Mesendoderm (in vitro differentiated cells): ENCODE results near the gene CDK19.

Experiments
- DNase-seq: peaks from one replicate; pipeline ENCODE4 v3.0.0; 2013
- H2AK5ac ChIP-seq: 2 replicates; pipeline ENCODE4 v1.6.1; 2013; ENCODE audit warnings: low read length, inconsistent platforms
- H2BK120ac ChIP-seq: 2 replicates; pipeline ENCODE4 v1.6.1; 2013; ENCODE audit warnings: low read depth, mild to moderate bottlenecking, low read length, moderate library complexity, mixed read lengths
- H2BK15ac ChIP-seq: replicated peaks from 2 replicates; pipeline ENCODE4 v1.6.1; 2013; ENCODE audit warnings: low read depth, mild to moderate bottlenecking, moderate library complexity
- H2BK5ac ChIP-seq: 2 replicates; pipeline ENCODE4 v1.6.1; 2013; ENCODE audit warnings: low read length, inconsistent platforms
- H3K18ac ChIP-seq: 2 replicates; pipeline ENCODE4 v1.6.1; 2013; ENCODE audit warnings: mild to moderate bottlenecking, low read length, mixed read lengths
- H3K23ac ChIP-seq: one replicate; pipeline ENCODE4 v1.6.1; 2013; ENCODE audit warnings: low read length
- H3K27ac ChIP-seq: 2 replicates; pipeline ENCODE4 v1.5.1; 2013; ENCODE audit warnings: low read depth, mild to moderate bottlenecking, inconsistent platforms, low read length, moderate library complexity
- H3K27me3 ChIP-seq: 2 replicates; pipeline ENCODE4 v1.6.1; 2013; ENCODE audit warnings: low read length, control low read depth, mild to moderate bottlenecking, inconsistent platforms; ENCODE audit not compliant: insufficient read depth, poor library complexity
- H3K36me3 ChIP-seq: 2 replicates; pipeline ENCODE4 v1.6.1; 2013; ENCODE audit warnings: low read length, inconsistent platforms; ENCODE audit not compliant: control insufficient read depth, insufficient read depth
- H3K4ac ChIP-seq: one replicate; pipeline ENCODE4 v1.6.1; 2013; ENCODE audit warnings: low read depth, mild to moderate bottlenecking, low read length, moderate library complexity
- H3K4me1 ChIP-seq: 2 replicates; pipeline ENCODE4 v1.6.1; 2013; ENCODE audit warnings: low read depth, low read length, inconsistent platforms; ENCODE audit not compliant: control insufficient read depth
- H3K4me2 ChIP-seq: 2 replicates; pipeline ENCODE4 v1.6.1; 2013; ENCODE audit warnings: low read length
- H3K4me3 ChIP-seq: 2 replicates; pipeline ENCODE4 v1.5.1; 2013; ENCODE audit warnings: mild to moderate bottlenecking, low read length
- H3K56ac ChIP-seq: one replicate; pipeline ENCODE4 v1.6.1; 2013; ENCODE audit warnings: low read length
- H3K79me1 ChIP-seq: 2 replicates; pipeline ENCODE4 v1.6.1; 2013; ENCODE audit warnings: low read length, inconsistent platforms
- H3K79me2 ChIP-seq: 2 replicates; pipeline ENCODE4 v1.6.1; 2013; ENCODE audit warnings: mild to moderate bottlenecking, low read length; ENCODE audit not compliant: control insufficient read depth, insufficient read depth
- H3K9ac ChIP-seq: 2 replicates; pipeline ENCODE4 v1.6.1; 2013; ENCODE audit warnings: low read length, inconsistent platforms
- H4K5ac ChIP-seq: one replicate; pipeline ENCODE4 v1.6.1; 2013; ENCODE audit warnings: low read length
- H4K8ac ChIP-seq: one replicate; pipeline ENCODE4 v1.6.1; 2013; ENCODE audit warnings: low read depth, mild to moderate bottlenecking, control low read depth, low read length, moderate library complexity
- WGBS: extraction: QIAGEN DNeasy Blood & Tissue Kit; methylation state at CpG from one replicate; pipeline ENCODE4 v1.1.7; 2013; ENCODE audit warnings: low lambda C conversion rate, missing lambda C conversion rate; ENCODE audit not compliant: insufficient coverage; ENCODE audit errors: extremely low coverage; 5-methylcytosine and 5-hydroxymethylcytosine counted together

Gene CDK19

GRCh38 chr6:110778333-110778732, 36.9 kb downstream of the CDK19 start:
- no CpG with 5 or more reads among the region's 1 CpG for WGBS

GRCh38 chr6:110777636-110778035, 37.6 kb downstream of the CDK19 start:
- no CpG with 5 or more reads among the region's 2 CpGs for whole genome bisulfite sequencing
- Histone ChIP-seq H2AK5ac (no peak overlapping the region), H2BK15ac (no peak overlapping the region), H3K23ac (no peak overlapping the region), H3K36me3 (no peaks in the 10 kb centered on the region), H3K4me1 (no peaks in the 10 kb centered on the region), H3K79me1 (peaks cover 5% of the 10 kb centered on the region), H3K27ac (no peak overlapping the region), H3K27me3 (no peaks in the 10 kb centered on the region), H3K4me2 (no peak overlapping the region), H2BK5ac (no peak overlapping the region), H4K5ac (no peak overlapping the region), H2BK120ac (no peak overlapping the region), H3K18ac (no peak overlapping the region), H3K79me2 (no peaks in the 10 kb centered on the region), H3K56ac (no peak overlapping the region), H3K9ac (no peak overlapping the region), H3K4me3 (no peak overlapping the region), H3K4ac (no peak overlapping the region), H4K8ac (no peak overlapping the region)
- DNase-seq = no peak

More at GRCh38 chr6:110778333-110778732, 36.9 kb downstream of the CDK19 start:
- H4K8ac ChIP-seq = no peak overlapping the region
- no peaks in the 10 kb centered on the region for H3K79me2 ChIP-seq
- no peak overlapping the region for H3K4ac ChIP-seq
- no peak overlapping the region for H3K9ac ChIP-seq
- no peak overlapping the region for H2AK5ac ChIP-seq
- no peak overlapping the region for H3K27ac ChIP-seq
- H3K36me3 ChIP-seq = no peaks in the 10 kb centered on the region
- no peak overlapping the region for H3K23ac ChIP-seq
- H2BK5ac ChIP-seq = no peak overlapping the region
- H2BK15ac ChIP-seq = no peak overlapping the region
- H4K5ac ChIP-seq = no peak overlapping the region
- H3K27me3 ChIP-seq = no peaks in the 10 kb centered on the region
- H3K18ac ChIP-seq = no peak overlapping the region
- DNase-seq = no peak
- H3K56ac ChIP-seq = no peak overlapping the region
- H3K79me1 ChIP-seq = peaks cover 5% of the 10 kb centered on the region
- H3K4me3 ChIP-seq = no peak overlapping the region
- H3K4me1 ChIP-seq = no peaks in the 10 kb centered on the region
- H2BK120ac ChIP-seq = no peak overlapping the region
- H3K4me2 ChIP-seq = no peak overlapping the region

GRCh38 chr6:110776413-110776812, 38.9 kb downstream of the CDK19 start:
- H3K23ac ChIP-seq = no peak overlapping the region
- H3K56ac ChIP-seq = no peak overlapping the region
- no peak overlapping the region for H3K4ac ChIP-seq
- no peak overlapping the region for H4K8ac ChIP-seq
- no peak overlapping the region for H3K4me2 ChIP-seq
- H2BK120ac ChIP-seq = no peak overlapping the region
- H2BK15ac ChIP-seq = no peak overlapping the region
- no peak overlapping the region for H4K5ac ChIP-seq
- H3K4me3 ChIP-seq = no peak overlapping the region
- DNase-seq = no peak
- no peak overlapping the region for H3K27ac ChIP-seq
- H2AK5ac ChIP-seq = no peak overlapping the region
- no peaks in the 10 kb centered on the region for H3K36me3 ChIP-seq
- H2BK5ac ChIP-seq = no peak overlapping the region
- H3K79me1 ChIP-seq = peaks cover 5% of the 10 kb centered on the region
- H3K9ac ChIP-seq = no peak overlapping the region
- H3K18ac ChIP-seq = no peak overlapping the region
- no peaks in the 10 kb centered on the region for H3K79me2 ChIP-seq
- H3K27me3 ChIP-seq = no peaks in the 10 kb centered on the region
- H3K4me1 ChIP-seq = no peaks in the 10 kb centered on the region

- Histone ChIP-seq H3K56ac (no peak overlapping the region), H3K4ac (no peak overlapping the region), H3K27ac (no peak overlapping the region), H3K4me1 (no peaks in the 10 kb centered on the region), H2AK5ac (no peak overlapping the region), H3K18ac (no peak overlapping the region), H3K36me3 (no peaks in the 10 kb centered on the region), H2BK15ac (no peak overlapping the region), H2BK5ac (no peak overlapping the region), H4K8ac (no peak overlapping the region), H2BK120ac (no peak overlapping the region), H3K79me2 (no peaks in the 10 kb centered on the region), H3K4me3 (no peak overlapping the region), H3K27me3 (no peaks in the 10 kb centered on the region), H3K4me2 (no peak overlapping the region), H4K5ac (no peak overlapping the region), H3K23ac (no peak overlapping the region), H3K79me1 (no peaks in the 10 kb centered on the region), H3K9ac (no peak overlapping the region)
- no CpG with 5 or more reads among the region's 2 CpGs for WGBS
- DNase-seq = no peak
Observed at GRCh38 chr6:110769923-110770322, 45.3 kb downstream of the CDK19 start.

- no peak overlapping the region for H3K23ac ChIP-seq
- no peak overlapping the region for H3K18ac ChIP-seq
- no peaks in the 10 kb centered on the region for H3K79me1 ChIP-seq
- H2AK5ac ChIP-seq = no peak overlapping the region
- no peaks in the 10 kb centered on the region for H3K4me1 ChIP-seq
- WGBS = no CpG with 5 or more reads among the region's 1 CpG
- H3K4ac ChIP-seq = no peak overlapping the region
- no peak for DNase-seq
- no peak overlapping the region for H3K9ac ChIP-seq
- H3K4me2 ChIP-seq = no peak overlapping the region
- H3K79me2 ChIP-seq = no peaks in the 10 kb centered on the region
- no peak overlapping the region for H4K8ac ChIP-seq
- H3K56ac ChIP-seq = no peak overlapping the region
- H2BK5ac ChIP-seq = no peak overlapping the region
- H2BK120ac ChIP-seq = no peak overlapping the region
- no peak overlapping the region for H2BK15ac ChIP-seq
- H3K36me3 ChIP-seq = no peaks in the 10 kb centered on the region
- no peak overlapping the region for H3K27ac ChIP-seq
- no peak overlapping the region for H3K4me3 ChIP-seq
- no peak overlapping the region for H4K5ac ChIP-seq
- no peaks in the 10 kb centered on the region for H3K27me3 ChIP-seq
Observed at GRCh38 chr6:110768057-110768456, 47.2 kb downstream of the CDK19 start.

- H4K5ac ChIP-seq = no peak overlapping the region
- DNase-seq = no peak
- H3K4me1 ChIP-seq = no peaks in the 10 kb centered on the region
- no peak overlapping the region for H4K8ac ChIP-seq
- no peak overlapping the region for H3K18ac ChIP-seq
- H3K4me2 ChIP-seq = no peak overlapping the region
- no peak overlapping the region for H3K4me3 ChIP-seq
- no peak overlapping the region for H3K4ac ChIP-seq
- no peak overlapping the region for H2BK5ac ChIP-seq
- H3K27me3 ChIP-seq = no peaks in the 10 kb centered on the region
- H2AK5ac ChIP-seq = no peak overlapping the region
- H3K27ac ChIP-seq = no peak overlapping the region
- H2BK15ac ChIP-seq = no peak overlapping the region
- H3K9ac ChIP-seq = no peak overlapping the region
- no CpG with 5 or more reads among the region's 3 CpGs for WGBS
- H3K56ac ChIP-seq = no peak overlapping the region
- no peak overlapping the region for H3K23ac ChIP-seq
- H2BK120ac ChIP-seq = no peak overlapping the region
- no peaks in the 10 kb centered on the region for H3K79me2 ChIP-seq
- no peaks in the 10 kb centered on the region for H3K36me3 ChIP-seq
- no peaks in the 10 kb centered on the region for H3K79me1 ChIP-seq
Observed at GRCh38 chr6:110761371-110761770, 53.9 kb downstream of the CDK19 start.
